Left lung (tissue), 10 donors: ENCODE data around the gene EFEMP2. TPM values are rescaled to one million over a fixed set of nuclear protein-coding genes. Genes with fewer than 3 reads are reported as not detected.

ENCODE experiments used
- ATAC-seq: fragments of 200-7000 bp; cut with Tn5 transposase; one replicate; pipeline ENCODE4 v1.9.1; 2020; ENCODE audit warnings: moderate library complexity
- DNase-seq, 4 donors: peaks; one replicate each; pipeline ENCODE4 v3.0.0-alpha.2; 2013 to 2020
- H3K27ac ChIP-seq, 2 donors: fragments of 200-600 bp; sonication (generic) in 1 of 2; one replicate each; pipeline versions ENCODE4 v1.5.0 to v1.8.0; 2020 to 2021
- H3K27me3 ChIP-seq, 2 donors: fragments of 200-600 bp; sonication (generic) in 1 of 2; one replicate each; pipeline versions ENCODE4 v1.5.0 to v1.8.0; 2020 to 2021
- H3K36me3 ChIP-seq, 2 donors: fragments of 200-600 bp; sonication (generic) in 1 of 2; one replicate each; pipeline versions ENCODE4 v1.5.0 to v1.8.0; 2020 to 2021
- H3K4me1 ChIP-seq, 2 donors: fragments of 200-600 bp; one replicate each; pipeline ENCODE4 v1.8.0; 2021
- H3K4me3 ChIP-seq, 2 donors: fragments of 200-600 bp; sonication (generic) in 1 of 2; one replicate each; pipeline versions ENCODE4 v1.5.0 to v1.8.0; 2020 to 2021; ENCODE audit warnings: mild to moderate bottlenecking in 1 of 2
- H3K9me3 ChIP-seq, 2 donors: fragments of 200-600 bp; sonication (generic) in 1 of 2; one replicate each; pipeline versions ENCODE4 v1.5.0 to v1.8.0; 2020 to 2021
- intact Hi-C, 2 donors: fragments of 100-400 bp; cut with DNase I; formaldehyde crosslinking; loops; one replicate each; pipeline versions ENCODE4 v1.11.2 to v1.14.2; 2022
- polyA plus RNA-seq, 6 donors: library from polyadenylated mRNA; unstranded; fragments of 120-200 nt; gene quantifications; one replicate each; pipeline ENCODE4 v1.2.1, GENCODE V29; 2013; ENCODE audit not compliant: insufficient read length in 6 of 6
- total RNA-seq, 2 donors: library from RNA; stranded (reverse); fragmentation: NEBNext Ultra II Directional; extraction: Animal tissue kit (Norgen Biotek cat#: 25700); gene quantifications; one replicate each; pipeline ENCODE4 v1.2.1, GENCODE V29; 2021
- TF ChIP-seq, protein P1 (sequence below), 2 donors: fragments of 200-600 bp; sonication (generic) in 1 of 2; IDR thresholded peaks; one replicate each; pipeline versions ENCODE4 v1.5.0 to v1.8.0; 2021; ENCODE audit warnings: antibody characterized with exemption in 2 of 2
- donor health status: DM: no; HTN: yes; CAD: no.
- donor health status: DM: no; HTN: no; CAD: no.

The EFEMP2 gene
- total and polyA plus RNA-seq, 8 donors = 67.6 to 169 (median 144) TPM

DNA sequence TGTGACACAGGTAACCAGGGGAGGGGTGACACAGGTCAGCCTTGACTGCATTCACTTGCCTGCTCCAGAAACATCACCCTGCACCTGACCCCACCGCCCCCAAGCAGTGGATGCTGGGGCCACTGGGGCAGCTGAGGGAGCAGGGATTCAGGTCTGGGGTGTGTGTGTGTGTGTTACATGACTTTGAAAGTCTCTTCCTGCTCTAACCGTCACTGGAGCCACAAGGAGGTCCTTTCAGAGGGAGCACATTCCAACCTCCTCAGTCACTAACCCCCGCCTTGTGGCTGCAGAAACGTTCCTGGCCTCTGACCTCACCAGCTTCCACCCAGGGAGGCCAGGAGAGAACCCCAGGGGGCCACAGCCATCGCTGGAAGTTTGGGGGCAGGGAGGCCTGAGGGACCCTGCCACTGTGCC is 30.5 kb upstream of the EFEMP2 start:
- Histone ChIP-seq H3K9me3 (no peaks in the 10 kb centered on the region), H3K27ac (no peak overlapping the region), H3K27me3 (peaks cover 0 to 7% of the 10 kb centered on the region in 2 donors), H3K4me1 (peaks cover 9 to 25% of the 10 kb centered on the region in 2 donors), H3K36me3 (no peaks in the 10 kb centered on the region), H3K4me3 (no peak overlapping the region)
- no peak for DNase-seq
- intact Hi-C loops = no loop called here
- TF ChIP-seq, protein P1, sequence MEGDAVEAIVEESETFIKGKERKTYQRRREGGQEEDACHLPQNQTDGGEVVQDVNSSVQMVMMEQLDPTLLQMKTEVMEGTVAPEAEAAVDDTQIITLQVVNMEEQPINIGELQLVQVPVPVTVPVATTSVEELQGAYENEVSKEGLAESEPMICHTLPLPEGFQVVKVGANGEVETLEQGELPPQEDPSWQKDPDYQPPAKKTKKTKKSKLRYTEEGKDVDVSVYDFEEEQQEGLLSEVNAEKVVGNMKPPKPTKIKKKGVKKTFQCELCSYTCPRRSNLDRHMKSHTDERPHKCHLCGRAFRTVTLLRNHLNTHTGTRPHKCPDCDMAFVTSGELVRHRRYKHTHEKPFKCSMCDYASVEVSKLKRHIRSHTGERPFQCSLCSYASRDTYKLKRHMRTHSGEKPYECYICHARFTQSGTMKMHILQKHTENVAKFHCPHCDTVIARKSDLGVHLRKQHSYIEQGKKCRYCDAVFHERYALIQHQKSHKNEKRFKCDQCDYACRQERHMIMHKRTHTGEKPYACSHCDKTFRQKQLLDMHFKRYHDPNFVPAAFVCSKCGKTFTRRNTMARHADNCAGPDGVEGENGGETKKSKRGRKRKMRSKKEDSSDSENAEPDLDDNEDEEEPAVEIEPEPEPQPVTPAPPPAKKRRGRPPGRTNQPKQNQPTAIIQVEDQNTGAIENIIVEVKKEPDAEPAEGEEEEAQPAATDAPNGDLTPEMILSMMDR (IDR thresholded peaks at IDR 0.05) = no peak
- ATAC-seq = peak; percentile 15

DNA sequence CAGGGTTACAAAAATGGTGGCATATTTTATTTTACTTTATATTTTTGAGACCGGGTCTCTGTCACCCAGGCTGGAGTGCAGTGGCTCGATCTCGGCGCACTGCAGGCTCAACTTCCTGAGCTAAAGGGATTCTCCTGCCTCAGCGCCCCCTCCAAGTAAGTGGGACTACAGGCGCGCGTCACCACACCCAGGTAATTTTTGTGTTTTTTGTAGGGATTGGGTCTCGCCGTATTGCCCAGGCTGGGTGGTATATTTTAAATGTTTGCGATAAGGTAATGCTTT is 28.2 kb upstream of the EFEMP2 start:
- TF ChIP-seq, protein P1 (IDR thresholded peaks at IDR 0.05) = no peak
- Histone ChIP-seq H3K9me3 (no peaks in the 10 kb centered on the region), H3K4me3 (peak overlapping the region in 1 of 2 donors; percentile 70), H3K4me1 (peaks cover 9 to 42% of the 10 kb centered on the region in 2 donors), H3K27me3 (peaks cover 0 to 7% of the 10 kb centered on the region in 2 donors), H3K27ac (peak overlapping the region in 1 of 2 donors; percentile 89), H3K36me3 (peaks cover 0 to 13% of the 10 kb centered on the region in 2 donors)
- ATAC-seq (no peak), DNase-seq (no peak)
- intact Hi-C loops = no loop called here

DNA sequence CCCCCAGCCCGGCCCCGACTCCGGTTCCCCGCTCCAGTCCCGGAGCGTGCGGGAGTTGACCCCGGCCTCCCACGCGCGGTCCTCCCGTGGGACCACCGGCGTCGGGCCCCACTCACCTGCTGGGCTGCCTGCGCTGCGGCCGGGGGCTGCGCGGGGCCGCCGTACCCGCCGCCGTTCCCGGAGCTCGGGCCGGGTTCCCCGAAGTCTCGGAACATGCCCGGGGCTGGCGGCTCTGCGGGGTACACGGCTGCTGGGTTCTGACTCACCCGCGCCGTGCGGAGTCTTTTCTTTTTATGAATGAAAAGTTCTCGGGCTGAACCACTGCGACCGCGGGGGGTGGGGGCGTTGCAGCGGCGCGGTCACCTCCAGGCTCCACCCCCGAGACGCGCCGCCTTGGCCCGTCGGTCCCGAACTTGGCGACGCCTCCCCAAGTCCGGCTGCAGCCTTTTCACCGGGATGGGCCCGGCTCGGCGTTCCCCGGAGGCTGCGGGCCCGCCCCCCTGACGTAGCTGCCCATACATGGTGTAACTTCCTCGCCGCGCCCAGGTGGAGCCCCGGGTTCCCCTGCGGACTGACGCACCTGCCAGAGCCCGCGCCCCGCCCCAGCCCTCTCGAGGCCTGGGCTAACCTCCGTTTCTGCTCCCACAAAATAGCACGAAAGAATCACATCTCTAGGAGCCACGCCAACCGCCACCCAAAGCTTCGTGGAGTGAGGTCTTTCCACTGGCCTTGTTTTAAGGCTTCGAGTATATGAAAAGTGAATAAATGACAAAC is 27.7 kb upstream of the EFEMP2 start, which contains the start of gene FOSL1:
Gene FOSL1, minus strand, starts transcription at position 264 of the 774 bp plus-strand sequence. Its CDS starts 49 bp downstream, at position 215.
- H3K27ac ChIP-seq = peak within 1 kb of the TSS; percentile 34 to 89
- H3K9me3 ChIP-seq = no peaks in the 10 kb centered on the region
- peaks cover 9 to 48% of the 10 kb centered on the region in 2 donors for H3K4me1 ChIP-seq
- intact Hi-C loops = no loop called here
- TF ChIP-seq, protein P1 (IDR thresholded peaks at IDR 0.05) = no peak
- peak; percentile 94 for ATAC-seq
- H3K27me3 ChIP-seq = peaks cover 0 to 7% of the 10 kb centered on the region in 2 donors
- peak in 3 of 4 donors; percentile 86 to 98 (median 94) for DNase-seq
- peaks cover 0 to 18% of the 10 kb centered on the region in 2 donors for H3K36me3 ChIP-seq
- peak within 1 kb of the TSS; percentile 43 to 70 for H3K4me3 ChIP-seq

DNA sequence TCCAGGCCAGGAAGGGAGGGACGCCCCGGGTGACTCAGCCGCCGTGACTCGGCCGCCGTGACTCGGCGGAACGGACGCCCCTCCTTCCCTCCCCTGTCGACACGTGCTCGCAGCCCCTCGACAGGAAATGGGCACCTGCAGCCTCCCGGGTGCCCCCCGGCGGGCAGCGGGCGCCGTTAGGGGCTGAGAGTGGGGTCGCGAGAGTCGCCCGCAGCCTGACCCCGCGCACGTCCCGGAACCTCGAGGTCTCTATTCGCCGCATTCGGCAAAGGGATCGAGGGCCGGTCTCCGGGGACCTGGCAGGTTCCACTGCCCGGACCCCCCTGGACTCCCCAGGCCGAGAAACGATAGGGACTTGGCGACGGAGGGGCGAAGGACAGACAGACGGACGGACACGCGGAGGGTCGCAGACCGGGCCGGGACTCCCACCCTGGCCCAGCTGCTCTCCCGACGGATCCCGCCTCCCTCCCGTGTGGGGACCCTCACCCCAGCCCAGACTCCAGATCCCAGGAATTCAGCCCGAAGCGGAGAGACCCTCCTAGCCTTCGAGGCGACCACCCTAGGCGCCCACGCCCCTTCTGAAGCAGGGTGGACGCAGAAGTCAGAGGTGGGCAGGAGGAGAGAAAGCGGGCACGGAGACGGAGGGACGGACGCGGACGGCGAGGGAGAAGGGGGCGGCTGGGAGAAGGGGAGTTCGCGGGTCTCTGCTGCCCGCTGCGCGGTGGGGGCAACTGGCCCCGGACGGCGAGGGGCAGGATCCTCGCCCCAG is 26.9 kb upstream of the EFEMP2 start:
- peaks cover 9 to 55% of the 10 kb centered on the region in 2 donors for H3K4me1 ChIP-seq
- DNase-seq (peak in 3 of 4 donors; percentile 48 to 96 (median 75)), ATAC-seq (peak; percentile 59)
- H3K9me3 ChIP-seq = no peaks in the 10 kb centered on the region
- peak overlapping the region; percentile 34 to 89 for H3K27ac ChIP-seq
- H3K4me3 ChIP-seq = peak overlapping the region; percentile 43 to 70
- H3K27me3 ChIP-seq = peaks cover 0 to 7% of the 10 kb centered on the region in 2 donors
- intact Hi-C loops = no loop called here
- H3K36me3 ChIP-seq = peaks cover 0 to 20% of the 10 kb centered on the region in 2 donors
- TF ChIP-seq, protein P1 (IDR thresholded peaks at IDR 0.05) = no peak
